Liver (tissue), 3 donors: ENCODE data around the gene CDC42.

Experiments used
- ATF3 ChIP-seq: IDR thresholded peaks from 2 replicates; pipeline ENCODE4 v1.6.1; 2016; ENCODE audit warnings: antibody characterized with exemption
- EGR1 ChIP-seq, 2 donors: IDR thresholded peaks; 2 replicates each; pipeline ENCODE4 v1.6.1; 2016 to 2018; ENCODE audit warnings: antibody characterized with exemption in 2 of 2, low read depth in 2 of 2
- FOXA1 ChIP-seq: IDR thresholded peaks from 2 replicates; pipeline ENCODE4 v1.6.1; 2016; ENCODE audit warnings: antibody characterized with exemption
- HNF4A ChIP-seq, 2 donors: conservative IDR thresholded peaks; 2 replicates each; pipeline ENCODE4 v1.6.1; 2016; ENCODE audit warnings: antibody characterized with exemption in 2 of 2, mild to moderate bottlenecking in 2 of 2
- JUND ChIP-seq, 2 donors: IDR thresholded peaks; 2 replicates each; pipeline ENCODE4 v1.6.1; 2016; ENCODE audit warnings: antibody characterized with exemption in 2 of 2
- RAD21 ChIP-seq, 2 donors: IDR thresholded peaks; 2 replicates each; pipeline ENCODE4 v1.6.1; 2016; ENCODE audit warnings: antibody characterized with exemption in 2 of 2, mild to moderate bottlenecking in 2 of 2
- TAF1 ChIP-seq: conservative IDR thresholded peaks from 2 replicates; pipeline ENCODE4 v1.6.1; 2016; ENCODE audit warnings: antibody characterized with exemption, mild to moderate bottlenecking
- YY1 ChIP-seq: IDR thresholded peaks from 2 replicates; pipeline ENCODE4 v1.6.1; 2016; ENCODE audit warnings: antibody characterized with exemption, mild to moderate bottlenecking
- ZBTB33 ChIP-seq: IDR thresholded peaks from 2 replicates; pipeline ENCODE4 v1.6.1; 2016; ENCODE audit warnings: antibody characterized with exemption
- TF ChIP-seq, protein P1 (sequence below): fragments of 150-350 bp; IDR thresholded peaks from 2 replicates; pipeline ENCODE4 v1.5.1; 2017; ENCODE audit warnings: improper control_type of control experiment, low read depth, low read length; ENCODE audit not compliant: missing input control
- TF ChIP-seq, protein P2 (sequence below): IDR thresholded peaks from 2 replicates; pipeline ENCODE4 v1.6.1; 2016; ENCODE audit warnings: antibody characterized with exemption, mild to moderate bottlenecking
- TF ChIP-seq, protein P3 (sequence below): IDR thresholded peaks from 2 replicates; pipeline ENCODE4 v1.6.1; 2016; ENCODE audit warnings: antibody characterized with exemption
- donor health status: healthy.
- donor health status: healthy.

DNA sequence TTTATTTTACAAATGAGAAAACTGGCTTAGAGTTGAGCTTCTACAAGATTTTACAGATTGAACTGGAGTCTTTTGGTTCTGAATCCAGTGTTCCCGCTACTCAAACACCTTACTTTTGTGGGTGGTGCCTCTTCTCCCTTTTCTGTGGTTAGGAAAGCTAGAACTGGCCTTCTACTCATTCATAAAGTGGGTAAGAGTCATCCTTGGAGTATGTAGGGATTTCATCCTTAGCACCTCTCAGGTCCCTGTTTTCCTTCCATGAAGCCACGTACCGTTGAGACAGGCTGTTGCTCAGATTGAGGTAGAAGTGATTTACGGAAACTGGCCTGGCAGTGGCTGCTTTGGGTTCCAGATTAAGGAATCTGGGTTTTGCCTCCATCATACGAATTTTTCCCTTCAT is 54.6 kb downstream of the CDC42 start:
- TF ChIP-seq, protein P1, sequence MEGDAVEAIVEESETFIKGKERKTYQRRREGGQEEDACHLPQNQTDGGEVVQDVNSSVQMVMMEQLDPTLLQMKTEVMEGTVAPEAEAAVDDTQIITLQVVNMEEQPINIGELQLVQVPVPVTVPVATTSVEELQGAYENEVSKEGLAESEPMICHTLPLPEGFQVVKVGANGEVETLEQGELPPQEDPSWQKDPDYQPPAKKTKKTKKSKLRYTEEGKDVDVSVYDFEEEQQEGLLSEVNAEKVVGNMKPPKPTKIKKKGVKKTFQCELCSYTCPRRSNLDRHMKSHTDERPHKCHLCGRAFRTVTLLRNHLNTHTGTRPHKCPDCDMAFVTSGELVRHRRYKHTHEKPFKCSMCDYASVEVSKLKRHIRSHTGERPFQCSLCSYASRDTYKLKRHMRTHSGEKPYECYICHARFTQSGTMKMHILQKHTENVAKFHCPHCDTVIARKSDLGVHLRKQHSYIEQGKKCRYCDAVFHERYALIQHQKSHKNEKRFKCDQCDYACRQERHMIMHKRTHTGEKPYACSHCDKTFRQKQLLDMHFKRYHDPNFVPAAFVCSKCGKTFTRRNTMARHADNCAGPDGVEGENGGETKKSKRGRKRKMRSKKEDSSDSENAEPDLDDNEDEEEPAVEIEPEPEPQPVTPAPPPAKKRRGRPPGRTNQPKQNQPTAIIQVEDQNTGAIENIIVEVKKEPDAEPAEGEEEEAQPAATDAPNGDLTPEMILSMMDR: no peak
- TF ChIP-seq RAD21 (IDR thresholded peaks at IDR 0.05) (no peak), YY1 (no peak), EGR1 (IDR thresholded peaks at IDR 0.05; ENCODE audit: low read depth in 2 of 2) (no peak), FOXA1 (no peak), TAF1 (no peak), JUND (IDR thresholded peaks at IDR 0.05) (no peak), HNF4A (conservative IDR thresholded peaks at IDR 0.05) (no peak), ATF3 (no peak), ZBTB33 (no peak)
- TF ChIP-seq, protein P2, sequence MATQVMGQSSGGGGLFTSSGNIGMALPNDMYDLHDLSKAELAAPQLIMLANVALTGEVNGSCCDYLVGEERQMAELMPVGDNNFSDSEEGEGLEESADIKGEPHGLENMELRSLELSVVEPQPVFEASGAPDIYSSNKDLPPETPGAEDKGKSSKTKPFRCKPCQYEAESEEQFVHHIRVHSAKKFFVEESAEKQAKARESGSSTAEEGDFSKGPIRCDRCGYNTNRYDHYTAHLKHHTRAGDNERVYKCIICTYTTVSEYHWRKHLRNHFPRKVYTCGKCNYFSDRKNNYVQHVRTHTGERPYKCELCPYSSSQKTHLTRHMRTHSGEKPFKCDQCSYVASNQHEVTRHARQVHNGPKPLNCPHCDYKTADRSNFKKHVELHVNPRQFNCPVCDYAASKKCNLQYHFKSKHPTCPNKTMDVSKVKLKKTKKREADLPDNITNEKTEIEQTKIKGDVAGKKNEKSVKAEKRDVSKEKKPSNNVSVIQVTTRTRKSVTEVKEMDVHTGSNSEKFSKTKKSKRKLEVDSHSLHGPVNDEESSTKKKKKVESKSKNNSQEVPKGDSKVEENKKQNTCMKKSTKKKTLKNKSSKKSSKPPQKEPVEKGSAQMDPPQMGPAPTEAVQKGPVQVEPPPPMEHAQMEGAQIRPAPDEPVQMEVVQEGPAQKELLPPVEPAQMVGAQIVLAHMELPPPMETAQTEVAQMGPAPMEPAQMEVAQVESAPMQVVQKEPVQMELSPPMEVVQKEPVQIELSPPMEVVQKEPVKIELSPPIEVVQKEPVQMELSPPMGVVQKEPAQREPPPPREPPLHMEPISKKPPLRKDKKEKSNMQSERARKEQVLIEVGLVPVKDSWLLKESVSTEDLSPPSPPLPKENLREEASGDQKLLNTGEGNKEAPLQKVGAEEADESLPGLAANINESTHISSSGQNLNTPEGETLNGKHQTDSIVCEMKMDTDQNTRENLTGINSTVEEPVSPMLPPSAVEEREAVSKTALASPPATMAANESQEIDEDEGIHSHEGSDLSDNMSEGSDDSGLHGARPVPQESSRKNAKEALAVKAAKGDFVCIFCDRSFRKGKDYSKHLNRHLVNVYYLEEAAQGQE: no peak
- TF ChIP-seq, protein P3, sequence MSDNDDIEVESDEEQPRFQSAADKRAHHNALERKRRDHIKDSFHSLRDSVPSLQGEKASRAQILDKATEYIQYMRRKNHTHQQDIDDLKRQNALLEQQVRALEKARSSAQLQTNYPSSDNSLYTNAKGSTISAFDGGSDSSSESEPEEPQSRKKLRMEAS: no peak
